GM19238 (cell line): ENCODE data around the gene RSAD2.
"Not testable (repeated sequence)": the region's sequence is repeated elsewhere in the genome, so short reads cannot be mapped to it uniquely, and the experiment has no call there.

Source experiments
- DNase-seq: peaks from one replicate; pipeline ENCODE4 v3.0.0; 2011; ENCODE audit warnings: low spot score; ENCODE audit not compliant: insufficient read length

The RSAD2 gene

GRCh38 chr2:6877402-6878304 lies at the start of gene RSAD2:
TSS of gene RSAD2 (plus strand) at chr2:6877777. CDS start at chr2:6877801, 24 bp downstream.
- no peak for DNase-seq

- no peak for DNase-seq
Observed at GRCh38 chr2:6828299-6828584, 49.3 kb upstream of the RSAD2 start.

GRCh38 chr2:6831229-6831628 lies 46.3 kb upstream of the RSAD2 start:
- DNase-seq: no peak

- DNase-seq: no peak
Observed at GRCh38 chr2:6832596-6833299, 44.8 kb upstream of the RSAD2 start.

- no peak for DNase-seq
Observed at GRCh38 chr2:6833300-6833604, 44.3 kb upstream of the RSAD2 start.

GRCh38 chr2:6834163-6834562 lies 43.4 kb upstream of the RSAD2 start:
- DNase-seq: no peak

GRCh38 chr2:6835467-6835866 lies 42.1 kb upstream of the RSAD2 start:
- no peak for DNase-seq

GRCh38 chr2:6838673-6839319 lies 38.8 kb upstream of the RSAD2 start:
- DNase-seq: no peak

- no peak for DNase-seq
Observed at GRCh38 chr2:6841537-6842287, 35.9 kb upstream of the RSAD2 start.

GRCh38 chr2:6845312-6845711 lies 32.3 kb upstream of the RSAD2 start:
- DNase-seq: no peak

GRCh38 chr2:6845903-6846302 lies 31.7 kb upstream of the RSAD2 start:
- DNase-seq: no peak

GRCh38 chr2:6846540-6846939 lies 31.0 kb upstream of the RSAD2 start:
- no peak for DNase-seq

GRCh38 chr2:6846967-6847681 lies 30.5 kb upstream of the RSAD2 start:
- DNase-seq: no peak

GRCh38 chr2:6852195-6852594 lies 25.4 kb upstream of the RSAD2 start:
- DNase-seq: no peak

GRCh38 chr2:6854416-6854815 lies 23.2 kb upstream of the RSAD2 start:
- no peak for DNase-seq

GRCh38 chr2:6855860-6856547 lies 21.6 kb upstream of the RSAD2 start:
- no peak for DNase-seq

GRCh38 chr2:6856548-6856920 lies 21.0 kb upstream of the RSAD2 start:
- no peak for DNase-seq

GRCh38 chr2:6858466-6859027 lies 19.0 kb upstream of the RSAD2 start:
- not testable (repeated sequence) for DNase-seq

- no peak for DNase-seq
Observed at GRCh38 chr2:6860296-6860695, 17.3 kb upstream of the RSAD2 start.

- DNase-seq: no peak
Observed at GRCh38 chr2:6863792-6864191, 13.8 kb upstream of the RSAD2 start.
